Measurements from ENCODE around the gene NASP.
A peak's percentile ranks its signal among the peaks of the same experiment; 100 is the strongest.

The NASP gene

GRCh38 chr1:45583264-45583665 is 576 bp upstream of the NASP start:
- TF ChIP-seq REST (IDR thresholded peaks at IDR 0.05; ENCODE audit: low read depth) (no peak), CREB1 (IDR thresholded peaks at IDR 0.05; ENCODE audit: low read depth) (peak; percentile 90)

GRCh38 chr1:45584351-45585109 is 689 bp downstream of the NASP start:
- TF ChIP-seq EGR1 (IDR thresholded peaks at IDR 0.05) (0 out of 2 replicates have a peak, but pooled peaks have one; percentile 11), TEAD4 (IDR thresholded peaks at IDR 0.05) (0 out of 2 replicates have a peak, but pooled peaks have one; percentile 7), ZBTB7A (IDR thresholded peaks at IDR 0.05; ENCODE audit: low read depth) (no peak), MAX (IDR thresholded peaks at IDR 0.05) (peak; percentile 85), TAF1 (IDR thresholded peaks at IDR 0.05; ENCODE audit: low read depth) (peak; percentile 41; the same call in 1 of the 2 replicates)

DNA sequence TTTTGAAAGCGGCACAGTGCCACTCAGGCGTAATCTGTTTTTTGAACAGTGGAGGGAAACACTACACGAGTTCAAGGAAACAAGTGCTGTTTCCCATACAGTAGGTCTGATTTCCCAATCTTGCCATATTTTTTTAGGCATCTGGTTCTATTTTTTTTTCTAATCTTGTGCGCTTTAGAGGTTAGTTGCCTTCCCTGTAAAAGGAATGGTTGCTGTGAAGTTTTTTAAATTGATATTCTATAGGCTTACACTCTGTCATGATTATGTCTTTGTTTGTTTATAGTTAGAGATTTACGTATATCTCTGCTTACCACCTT is 1.2 kb downstream of the NASP start:
- no peak for TF ChIP-seq TEAD4 (IDR thresholded peaks at IDR 0.05)
- no peak for TF ChIP-seq TCF12 (IDR thresholded peaks at IDR 0.05; ENCODE audit: low read depth)
- no peak for TF ChIP-seq MAX (IDR thresholded peaks at IDR 0.05)
- TF ChIP-seq EGR1 (IDR thresholded peaks at IDR 0.05) = no peak
- no peak for TF ChIP-seq USF1 (IDR thresholded peaks at IDR 0.05)
- no peak for TF ChIP-seq TAF1 (IDR thresholded peaks at IDR 0.05; ENCODE audit: low read depth)
- no peak for TF ChIP-seq REST (IDR thresholded peaks at IDR 0.05; ENCODE audit: low read depth)
- TF ChIP-seq NFIC (IDR thresholded peaks at IDR 0.05) = no peak
- no peak for TF ChIP-seq CREB1 (IDR thresholded peaks at IDR 0.05; ENCODE audit: low read depth)
- TF ChIP-seq CEBPB (IDR thresholded peaks at IDR 0.05) = no peak

GRCh38 chr1:45585496-45586075 is 1.7 kb downstream of the NASP start:
- no peak for TF ChIP-seq EP300 (IDR thresholded peaks at IDR 0.05; ENCODE audit: borderline replicate concordance)

GRCh38 chr1:45586769-45587168 is 2.9 kb downstream of the NASP start:
- TF ChIP-seq YY1 (IDR thresholded peaks at IDR 0.05; ENCODE audit: low read depth) = no peak
- TF ChIP-seq USF1 (IDR thresholded peaks at IDR 0.05) = no peak
- TF ChIP-seq RAD21 (IDR thresholded peaks at IDR 0.05; ENCODE audit: low read depth) = no peak
- TF ChIP-seq TEAD4 (IDR thresholded peaks at IDR 0.05) = no peak
- TF ChIP-seq REST (IDR thresholded peaks at IDR 0.05; ENCODE audit: low read depth) = no peak
- no peak for TF ChIP-seq EP300 (IDR thresholded peaks at IDR 0.05; ENCODE audit: borderline replicate concordance)
- no peak for TF ChIP-seq TAF1 (IDR thresholded peaks at IDR 0.05; ENCODE audit: low read depth)
- no peak for TF ChIP-seq CEBPB (IDR thresholded peaks at IDR 0.05)
- no peak for TF ChIP-seq EGR1 (IDR thresholded peaks at IDR 0.05)
- TF ChIP-seq MAX (IDR thresholded peaks at IDR 0.05) = no peak
- TF ChIP-seq NFIC (IDR thresholded peaks at IDR 0.05) = no peak
- no peak for TF ChIP-seq ZBTB7A (IDR thresholded peaks at IDR 0.05; ENCODE audit: low read depth)
- no peak for TF ChIP-seq CREB1 (IDR thresholded peaks at IDR 0.05; ENCODE audit: low read depth)
- TF ChIP-seq TCF12 (IDR thresholded peaks at IDR 0.05; ENCODE audit: low read depth) = no peak
- TF ChIP-seq FOXM1 (IDR thresholded peaks at IDR 0.05; ENCODE audit: borderline replicate concordance, low read depth) = no peak

Data from Ishikawa (cell line).